ENCODE results near the gene GNAQ. TPM values are rescaled to one million over a fixed set of nuclear protein-coding genes. Genes with fewer than 3 reads are reported as not detected.

GNAQ gene
- total RNA-seq, 1 experiment from 2014 or later: 48.6 TPM

GRCh38 chr9:77957652-77958051 is 74.0 kb downstream of the GNAQ start:
- H3K27ac Mint-ChIP-seq: peak overlapping the region in 2 of 3 experiments; percentile 42 to 60; a peak in 4 of 7 replicates
- Histone ChIP-seq H3K23ac (ENCODE audit: insufficient read length, low read depth, low read length) (no peak overlapping the region), H3K4ac (ENCODE audit: low read depth, low read length) (no peak overlapping the region), H2BK15ac (ENCODE audit: low read depth, low read length) (no peak overlapping the region), H4K5ac (ENCODE audit: insufficient read length, low read depth, low read length) (no peak overlapping the region), H3K4me2 (ENCODE audit: insufficient read depth, insufficient read length, low read length) (no peak overlapping the region), H3K79me1 (ENCODE audit: insufficient read depth, low read depth, low read length, poor library complexity, severe bottlenecking) (peaks cover 6% of the 10 kb centered on the region), H3K56ac (ENCODE audit: insufficient read length, low read depth, low read length) (no peak overlapping the region), H2BK5ac (ENCODE audit: insufficient read length, low read length) (no peak overlapping the region), H3K27ac (ENCODE audit: insufficient read length, low read depth, low read length) (peak overlapping the region; percentile 20), H3K9ac (ENCODE audit: extremely low read depth, insufficient read length, low read length) (no peak overlapping the region), H2AFZ (ENCODE audit: low read length) (no peak overlapping the region), H4K91ac (ENCODE audit: insufficient read length, low read depth, low read length) (no peak overlapping the region), H4K8ac (replicated peaks; ENCODE audit: insufficient read length, low read depth, low read length) (no peak overlapping the region), H2BK120ac (ENCODE audit: low read depth, low read length, poor library complexity, severe bottlenecking) (no peak overlapping the region), H4K20me1 (ENCODE audit: control insufficient read depth, insufficient read depth, insufficient read length) (no peaks in the 10 kb centered on the region), H3T11ph (ENCODE audit: low read length) (no peak overlapping the region), H2BK12ac (ENCODE audit: insufficient read length, low read depth, low read length) (no peak overlapping the region), H3K79me2 (ENCODE audit: insufficient read depth, low read length) (peaks cover 4% of the 10 kb centered on the region; the same call in 1 of the 2 replicates), H2BK20ac (ENCODE audit: low read depth, low read length, poor library complexity, severe bottlenecking) (no peak overlapping the region), H2AK5ac (ENCODE audit: insufficient read length, low read length) (no peak overlapping the region), H3K27me3 (ENCODE audit: insufficient read depth, low read length) (no peaks in the 10 kb centered on the region), H3K18ac (ENCODE audit: insufficient read length, low read depth, low read length) (no peak overlapping the region), H3K4me1 (ENCODE audit: insufficient read depth, low read length) (peaks cover 22% of the 10 kb centered on the region; the same call in 1 of the 2 replicates), H3K9me3 (ENCODE audit: control insufficient read depth, low read depth, low read length) (no peaks in the 10 kb centered on the region), H3K23me2 (ENCODE audit: insufficient read length, low read depth, low read length, poor library complexity, severe bottlenecking) (no peaks in the 10 kb centered on the region), H3K14ac (ENCODE audit: insufficient read depth, low read length) (no peak overlapping the region)
- peaks cover 67 to 68% of the 10 kb centered on the region in 2 experiments for H3K4me1 Mint-ChIP-seq
- no CpG with 5 or more reads among the region's 5 CpGs for WGBS (ENCODE audit: extremely low coverage, insufficient read length, low lambda C conversion rate)
- DNase-seq: no peak
- TF ChIP-seq CTCF (conservative IDR thresholded peaks at IDR 0.05): no peak
- peak overlapping the region in 1 of 2 experiments; percentile 7; a peak in 1 of 5 replicates for H3K4me3 Mint-ChIP-seq
- H3K27me3 Mint-ChIP-seq (ENCODE audit: low read depth): no peaks in the 10 kb centered on the region
- H3K36me3 Mint-ChIP-seq (ENCODE audit: insufficient read depth in 1 of 3, low read depth in 3 of 3): no peaks in the 10 kb centered on the region
- no peaks in the 10 kb centered on the region for H3K9me3 Mint-ChIP-seq
